H1 (cell line): Measurements from ENCODE around the gene BCAR1. TPM values are rescaled to one million over a fixed set of nuclear protein-coding genes. Genes with fewer than 3 reads are reported as not detected.

Experiments
- CTCF ChIA-PET: fragments of 300-600 bp; sonication (Branson Sonifier 250); formaldehyde crosslinking; loops from one replicate; lab custom pipeline; 2021; ENCODE audit not compliant: partially characterized antibody; lab: Charles Lee
- POLR2A ChIA-PET: fragments of 300-600 bp; sonication (Branson Sonifier 250); formaldehyde crosslinking; loops from one replicate; lab custom pipeline; 2021; ENCODE audit warnings: inconsistent platforms; ENCODE audit not compliant: partially characterized antibody; lab: Charles Lee
- DNase-seq, 2 experiments: peaks; one replicate each; pipeline versions ENCODE4 v3.0.0 to v3.0.0-alpha.2; 2010 to 2022; ENCODE audit warnings: low spot score in 2 of 2, low read depth in 1 of 2, mixed read lengths in 1 of 2
- FAIRE-seq: peaks from 2 replicates; lab custom pipeline; 2011; peaks lifted over from hg19 to GRCh38; lab: Jason Lieb, UNC
- H2AFZ ChIP-seq: 2 replicates; pipeline ENCODE4 v1.8.1; 2012; ENCODE audit warnings: low read length, inconsistent platforms
- H2AK5ac ChIP-seq: 2 replicates; pipeline ENCODE4 v1.6.1; 2013; ENCODE audit warnings: low read depth, low read length
- H2BK120ac ChIP-seq: replicated peaks from 2 replicates; pipeline ENCODE3; 2013; ENCODE audit warnings: low read depth, low read length, inconsistent platforms
- H2BK12ac ChIP-seq: 2 replicates; pipeline ENCODE4 v1.6.1; 2013; ENCODE audit warnings: low read depth, low read length
- H2BK15ac ChIP-seq: 2 replicates; pipeline ENCODE4 v1.6.1; 2013; ENCODE audit warnings: low read length
- H2BK20ac ChIP-seq: 2 replicates; pipeline ENCODE4 v1.6.1; 2013; ENCODE audit warnings: low read length
- H2BK5ac ChIP-seq: 2 replicates; pipeline ENCODE4 v1.6.1; 2013; ENCODE audit warnings: low read depth, low read length
- H3K14ac ChIP-seq: 2 replicates; pipeline ENCODE4 v1.6.1; 2013; ENCODE audit warnings: inconsistent platforms; ENCODE audit not compliant: insufficient read length
- H3K18ac ChIP-seq: 2 replicates; pipeline ENCODE4 v1.6.1; 2013; ENCODE audit warnings: low read length; ENCODE audit errors: extremely low read depth
- H3K23ac ChIP-seq: 2 replicates; pipeline ENCODE4 v1.6.1; 2013; ENCODE audit warnings: inconsistent platforms; ENCODE audit not compliant: insufficient read length
- H3K23me2 ChIP-seq: 2 replicates; pipeline ENCODE4 v1.6.1; 2013; ENCODE audit warnings: low read depth, low read length
- H3K27ac ChIP-seq: 2 replicates; pipeline ENCODE4 v1.6.1; 2011; ENCODE audit warnings: low read depth, low read length, inconsistent platforms
- H3K27me3 ChIP-seq, 4 experiments: replicated peaks in 1 of 4; 1 replicate in 1 of 4; 2 replicates in 3 of 4; pipeline versions ENCODE4 v1.6.1 to v1.8.1; 2011 to 2013; ENCODE audit warnings: low read length in 3 of 4, mild to moderate bottlenecking in 3 of 4, inconsistent platforms in 2 of 4, mixed read lengths in 2 of 4, moderate library complexity in 1 of 4; ENCODE audit not compliant: control insufficient read depth in 3 of 4, insufficient read depth in 3 of 4; ENCODE audit errors: extremely low read depth in 1 of 4
- H3K36me3 ChIP-seq, 4 experiments: 2 replicates each; pipeline versions ENCODE4 v1.6.1 to v1.8.1; 2011 to 2013; ENCODE audit warnings: mild to moderate bottlenecking in 4 of 4, low read length in 3 of 4, moderate library complexity in 2 of 4, control low read depth in 1 of 4, inconsistent platforms in 1 of 4; ENCODE audit not compliant: insufficient read depth in 4 of 4, control insufficient read depth in 2 of 4
- H3K4ac ChIP-seq: replicated peaks from 2 replicates; pipeline ENCODE3; 2013; ENCODE audit warnings: low read length, low read depth, mixed read lengths, inconsistent platforms; ENCODE audit not compliant: insufficient read length
- H3K4me1 ChIP-seq, 4 experiments: replicated peaks in 1 of 4; 1 replicate in 1 of 4; 2 replicates in 3 of 4; pipeline versions ENCODE4 v1.6.1 to v1.8.1; 2011 to 2013; ENCODE audit warnings: low read length in 3 of 4, inconsistent platforms in 2 of 4, mixed read lengths in 1 of 4; ENCODE audit not compliant: insufficient read depth in 4 of 4, control insufficient read depth in 3 of 4
- H3K4me2 ChIP-seq, 2 experiments: 2 replicates each; pipeline versions ENCODE4 v1.6.1 to v1.8.1; 2011 to 2013; ENCODE audit warnings: low read depth in 2 of 2, low read length in 2 of 2, control low read depth in 1 of 2, inconsistent platforms in 1 of 2, mild to moderate bottlenecking in 1 of 2; ENCODE audit not compliant: insufficient read depth in 1 of 2
- H3K4me3 ChIP-seq, 4 experiments: fragments of 200-600, 300-600 bp in 1 of 4; sonication (generic), shearing (Covaris generic), sonication (Bioruptor Twin) in 1 of 4; 2 replicates each; pipeline versions ENCODE4 v1.5.1 to v1.8.1; 2011 to 2016; ENCODE audit warnings: low read length in 4 of 4, low read depth in 3 of 4, control low read depth in 2 of 4, inconsistent platforms in 2 of 4, mild to moderate bottlenecking in 2 of 4, mixed read lengths in 1 of 4, moderate library complexity in 1 of 4; ENCODE audit not compliant: insufficient read depth in 2 of 4; ENCODE audit errors: extremely low read depth in 1 of 4
- H3K56ac ChIP-seq: replicated peaks from 2 replicates; pipeline ENCODE3; 2013; ENCODE audit warnings: low read depth, mild to moderate bottlenecking, mixed read lengths, low read length, inconsistent platforms; ENCODE audit not compliant: insufficient read length
- H3K79me1 ChIP-seq: 2 replicates; pipeline ENCODE4 v1.6.1; 2013; ENCODE audit warnings: low read depth, low read length, control low read depth
- H3K79me2 ChIP-seq, 2 experiments: 2 replicates each; pipeline versions ENCODE4 v1.6.1 to v1.8.1; 2012 to 2013; ENCODE audit warnings: low read length in 2 of 2, mild to moderate bottlenecking in 2 of 2, inconsistent platforms in 1 of 2; ENCODE audit not compliant: insufficient read depth in 2 of 2, control insufficient read depth in 1 of 2
- H3K9ac ChIP-seq, 4 experiments: replicated peaks in 1 of 4; 1 replicate in 1 of 4; 2 replicates in 3 of 4; pipeline versions ENCODE4 v1.6.1 to v1.8.1; 2011 to 2013; ENCODE audit warnings: low read depth in 3 of 4, low read length in 3 of 4, control low read depth in 2 of 4, mild to moderate bottlenecking in 2 of 4, moderate library complexity in 2 of 4, inconsistent platforms in 1 of 4; ENCODE audit errors: extremely low read depth in 1 of 4
- H3K9me3 ChIP-seq, 2 experiments: 2 replicates each; pipeline versions ENCODE4 v1.6.1 to v1.8.1; 2012 to 2013; ENCODE audit warnings: mild to moderate bottlenecking in 2 of 2, moderate library complexity in 2 of 2, control low read depth in 1 of 2, inconsistent platforms in 1 of 2, low read depth in 1 of 2, low read length in 1 of 2, mixed read lengths in 1 of 2; ENCODE audit not compliant: insufficient read depth in 2 of 2
- H4K20me1 ChIP-seq, 2 experiments: replicated peaks in 1 of 2; 2 replicates each; pipeline versions ENCODE3 to v1.8.1; 2011 to 2013; ENCODE audit warnings: inconsistent platforms in 2 of 2, low read length in 2 of 2, mild to moderate bottlenecking in 1 of 2; ENCODE audit not compliant: insufficient read depth in 2 of 2, control insufficient read depth in 1 of 2
- H4K5ac ChIP-seq: 2 replicates; pipeline ENCODE4 v1.6.1; 2013; ENCODE audit warnings: low read length, low read depth, mixed read lengths, inconsistent platforms; ENCODE audit not compliant: insufficient read length
- H4K8ac ChIP-seq: 2 replicates; pipeline ENCODE4 v1.8.0; 2013; ENCODE audit warnings: mild to moderate bottlenecking, moderate library complexity, low read length, inconsistent platforms; ENCODE audit not compliant: insufficient read depth; ENCODE audit errors: extremely low read depth
- H4K91ac ChIP-seq: replicated peaks from 2 replicates; pipeline ENCODE3; 2013; ENCODE audit warnings: low read length, mixed read lengths, inconsistent platforms; ENCODE audit not compliant: insufficient read length
- BCL11A ChIP-seq, 2 experiments: IDR thresholded peaks; one replicate each; pipeline ENCODE4 v1.6.1; 2011; ENCODE audit warnings: low read depth in 2 of 2, low read length in 2 of 2, mild to moderate bottlenecking in 2 of 2
- CREB1 ChIP-seq: IDR thresholded peaks from 2 replicates; pipeline ENCODE4 v1.6.1; 2012; ENCODE audit warnings: inconsistent platforms
- E2F6 ChIP-seq: IDR thresholded peaks from 2 replicates; pipeline ENCODE4 v1.6.1; 2012; ENCODE audit warnings: inconsistent platforms
- HDAC2 ChIP-seq, 2 experiments: fragments of 300-600 bp in 1 of 2; sonication (generic) in 1 of 2; IDR thresholded peaks; 2 replicates each; pipeline ENCODE4 v1.6.1; 2011 to 2012; ENCODE audit warnings: low read depth in 2 of 2, low read length in 2 of 2, mild to moderate bottlenecking in 2 of 2, moderate library complexity in 2 of 2, borderline replicate concordance in 1 of 2, inconsistent platforms in 1 of 2
- HDAC6 ChIP-seq: IDR thresholded peaks from one replicate; pipeline ENCODE4 v1.7.1; 2012; ENCODE audit warnings: low read depth, mild to moderate bottlenecking, inconsistent platforms, low read length, moderate library complexity
- KDM5A ChIP-seq: fragments of 200-600 bp; IDR thresholded peaks from 2 replicates; pipeline ENCODE4 v1.7.1; 2012; ENCODE audit warnings: mild to moderate bottlenecking, low read length, inconsistent platforms, mixed read lengths
- MAX ChIP-seq: IDR thresholded peaks from 2 replicates; pipeline ENCODE4 v1.6.1; 2012; ENCODE audit warnings: inconsistent platforms
- NANOG ChIP-seq: IDR thresholded peaks from 2 replicates; pipeline ENCODE4 v1.6.1; 2011; ENCODE audit warnings: low read length, low read depth, mild to moderate bottlenecking, inconsistent platforms; ENCODE audit not compliant: insufficient read depth, poor library complexity, severe bottlenecking
- NRF1 ChIP-seq: IDR thresholded peaks from 2 replicates; pipeline ENCODE4 v1.6.1; 2011; ENCODE audit warnings: mild to moderate bottlenecking, low read depth, low read length, improper control_type of control experiment
- RAD21 ChIP-seq, 2 experiments: IDR thresholded peaks in 1 of 2; conservative IDR thresholded peaks in 1 of 2; 2 replicates each; pipeline ENCODE4 v1.6.1; 2011; ENCODE audit warnings: low read depth in 2 of 2, low read length in 2 of 2, improper control_type of control experiment in 1 of 2, inconsistent platforms in 1 of 2, mild to moderate bottlenecking in 1 of 2, moderate library complexity in 1 of 2
- SIRT6 ChIP-seq: IDR thresholded peaks from one replicate; pipeline ENCODE4 v1.7.1; 2012; ENCODE audit warnings: low read length, inconsistent platforms
- TBP ChIP-seq: IDR thresholded peaks from 2 replicates; pipeline ENCODE4 v1.6.1; 2011; ENCODE audit warnings: low read depth, low read length, improper control_type of control experiment
- WGBS, 2 experiments: shearing (Covaris generic) in 1 of 2; methylation state at CpG; one replicate each; pipeline versions ENCODE4 v1.1.6 to v1.1.7; 2013 to 2015; ENCODE audit warnings: low lambda C conversion rate in 2 of 2, mixed read lengths in 2 of 2, inconsistent platforms in 1 of 2, low coverage in 1 of 2, missing lambda C conversion rate in 1 of 2; ENCODE audit not compliant: insufficient replicate concordance in 2 of 2, insufficient coverage in 1 of 2, insufficient read length in 1 of 2; ENCODE audit errors: extremely low coverage in 1 of 2, missing lambda C conversion rate in 1 of 2; 5-methylcytosine and 5-hydroxymethylcytosine counted together
- polyA plus RNA-seq, 7 experiments: library from polyadenylated mRNA; depleted of rRNA in 3 of 7; stranded (reverse) in 5 of 7; unstranded in 2 of 7; fragments of >200 nt in 5 of 7; fragments of 200-250 nt in 2 of 7; gene quantifications; 1 replicate in 5 of 7; 2 replicates in 1 of 7; 4 replicates in 1 of 7; pipeline versions ENCODE4 v1.2.1 to v1.2.3, GENCODE V29; 2011 to 2013; ENCODE audit warnings: missing spikeins in 2 of 7, mixed read lengths in 2 of 7
- total RNA-seq: library from RNA; stranded (reverse); fragmentation: NEBNext Ultra II Directional; extraction: Animal tissue kit (Norgen Biotek cat#: 25700); gene quantifications from 2 replicates; pipeline ENCODE4 v1.2.1, GENCODE V29; 2021

Gene BCAR1
- total and polyA plus RNA-seq, 2 of the 8 experiments (the other 6 are each of a cell fraction or from before 2014, with no cell fraction given): 59.8 to 105 TPM

- no peak overlapping the region for H2BK15ac ChIP-seq
- H2BK12ac ChIP-seq: no peak overlapping the region
- ChIA-PET CTCF (interaction anchor here (0.6 to 15.0 kb wide), 3 partner anchors 20 to 236 kb away, joined by 3 to 157 read pairs (median 3); no protein-coding TSS in a partner anchor), POLR2A (interaction anchor here (1.3 kb wide), 1 partner anchor 8 kb away, joined by 3 read pairs; no protein-coding TSS in a partner anchor)
- no peak overlapping the region; the same call in 1 of the 2 replicates for H4K8ac ChIP-seq
- H3K9me3 ChIP-seq: no peaks in the 10 kb centered on the region
- H3K18ac ChIP-seq: no peak overlapping the region
- no peak overlapping the region for H3K4me2 ChIP-seq
- no peak overlapping the region for H3K4me3 ChIP-seq
- no peak overlapping the region for H2BK120ac ChIP-seq
- H3K27me3 ChIP-seq: no peaks in the 10 kb centered on the region
- 89% methylated on average over 5 of the region's 5 CpGs; no CpG with 5 or more reads in 1 of the 2 experiments for WGBS, 2 experiments
- no peaks in the 10 kb centered on the region for H3K36me3 ChIP-seq
- H3K79me2 ChIP-seq: no peaks in the 10 kb centered on the region
- no peaks in the 10 kb centered on the region for H4K20me1 ChIP-seq
- H3K56ac ChIP-seq: no peak overlapping the region
- no peak overlapping the region for H3K23ac ChIP-seq
- no peak overlapping the region for H2BK20ac ChIP-seq
- no peak overlapping the region for H2BK5ac ChIP-seq
- no peak for DNase-seq
- FAIRE-seq: no peak
- H3K14ac ChIP-seq: no peak overlapping the region
- no peak overlapping the region for H4K91ac ChIP-seq
- H2AFZ ChIP-seq: no peak overlapping the region
- no peaks in the 10 kb centered on the region for H3K79me1 ChIP-seq
- no peaks in the 10 kb centered on the region for H3K23me2 ChIP-seq
- no peak overlapping the region for H3K4ac ChIP-seq
- H2AK5ac ChIP-seq: no peak overlapping the region
- no peak overlapping the region for H3K9ac ChIP-seq
- no peak overlapping the region for H3K27ac ChIP-seq
- H4K5ac ChIP-seq: no peak overlapping the region
- H3K4me1 ChIP-seq: no peaks in the 10 kb centered on the region
- no peak for TF ChIP-seq NANOG
- TF ChIP-seq MAX: no peak
- TF ChIP-seq TBP: no peak
- TF ChIP-seq KDM5A: no peak
- no peak for TF ChIP-seq NRF1
- TF ChIP-seq SIRT6: no peak
- TF ChIP-seq CREB1: no peak
- no peak for TF ChIP-seq RAD21 (IDR thresholded peaks at IDR 0.05 in 1 of 2, conservative IDR thresholded peaks at IDR 0.05 in 1 of 2; ENCODE audit: low read depth in 2 of 2, low read length in 2 of 2)
- no peak for TF ChIP-seq HDAC2 (IDR thresholded peaks at IDR 0.05; ENCODE audit: borderline replicate concordance in 1 of 2, low read depth in 2 of 2, low read length in 2 of 2)
- no peak for TF ChIP-seq BCL11A (IDR thresholded peaks at IDR 0.05; ENCODE audit: low read depth in 2 of 2, low read length in 2 of 2)
- no peak for TF ChIP-seq E2F6
- TF ChIP-seq HDAC6: no peak
Measured at GRCh38 chr16:75219838-75220237, 31.6 kb downstream of the BCAR1 start.
